NCI-H524 treated with DMSO at 0.1 percent for 48 hours (cell line): ENCODE results near the gene CNN1.

Experiments
- DNase-seq: peaks from one replicate; lab custom pipeline; 2025; lab: John Stamatoyannopoulos, UW

The CNN1 gene

DNA sequence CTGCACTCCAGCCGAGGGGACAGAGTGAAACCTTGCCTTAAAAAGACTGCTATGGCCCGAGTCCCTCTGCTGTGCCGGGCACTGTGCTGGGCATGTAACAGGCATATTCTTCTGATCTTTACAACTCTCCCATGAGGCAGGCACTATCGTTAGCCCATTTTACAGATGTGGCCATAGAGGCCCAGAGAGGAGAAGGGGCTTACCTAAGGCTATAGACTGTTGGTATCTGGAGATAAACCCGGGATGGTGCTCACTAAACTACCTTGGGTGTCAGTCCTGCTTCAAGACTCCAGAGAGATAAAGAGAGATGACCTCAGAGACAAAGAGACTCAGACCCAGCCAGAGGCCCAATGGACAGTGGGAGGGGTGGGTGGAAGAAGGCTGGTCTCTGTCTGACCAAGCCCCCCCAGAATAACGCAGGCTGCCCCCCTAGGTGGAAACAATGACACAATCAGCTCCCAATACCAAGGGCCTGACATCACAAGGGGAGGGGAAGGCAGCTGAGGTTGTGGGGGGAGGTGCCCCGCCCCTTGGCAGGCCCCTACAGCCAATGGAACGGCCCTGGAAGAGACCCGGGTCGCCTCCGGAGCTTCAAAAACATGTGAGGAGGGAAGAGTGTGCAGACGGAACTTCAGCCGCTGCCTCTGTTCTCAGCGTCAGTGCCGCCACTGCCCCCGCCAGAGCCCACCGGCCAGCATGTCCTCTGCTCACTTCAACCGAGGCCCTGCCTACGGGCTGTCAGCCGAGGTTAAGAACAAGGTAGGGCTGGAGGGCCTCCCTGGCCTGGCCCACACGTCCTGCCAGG is at the start of gene CNN1:
Gene CNN1 (plus strand): TSS at position 620 of the 805 bp plus-strand sequence. CDS start 77 bp downstream, at position 697.
- no peak for DNase-seq

DNA sequence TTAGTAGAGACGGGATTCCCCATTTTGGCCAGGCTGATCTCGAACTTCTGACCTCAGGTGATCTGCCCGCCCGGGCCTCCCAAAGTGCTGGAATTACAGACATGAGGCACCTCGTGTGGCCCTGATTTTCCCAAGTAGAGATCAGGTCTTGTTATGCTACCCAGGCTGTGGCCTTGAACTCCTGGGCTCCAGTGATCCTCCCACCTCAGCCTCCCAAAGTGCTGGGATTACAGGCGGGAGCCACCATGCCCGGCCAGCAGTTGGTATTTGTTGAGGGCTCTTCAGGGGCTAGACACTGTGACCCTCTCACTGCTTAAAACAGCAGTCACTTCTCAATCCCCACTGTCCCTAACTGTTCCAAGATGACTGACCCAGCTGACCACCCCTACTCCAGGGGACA is 49.3 kb upstream of the CNN1 start:
- DNase-seq: no peak

DNA sequence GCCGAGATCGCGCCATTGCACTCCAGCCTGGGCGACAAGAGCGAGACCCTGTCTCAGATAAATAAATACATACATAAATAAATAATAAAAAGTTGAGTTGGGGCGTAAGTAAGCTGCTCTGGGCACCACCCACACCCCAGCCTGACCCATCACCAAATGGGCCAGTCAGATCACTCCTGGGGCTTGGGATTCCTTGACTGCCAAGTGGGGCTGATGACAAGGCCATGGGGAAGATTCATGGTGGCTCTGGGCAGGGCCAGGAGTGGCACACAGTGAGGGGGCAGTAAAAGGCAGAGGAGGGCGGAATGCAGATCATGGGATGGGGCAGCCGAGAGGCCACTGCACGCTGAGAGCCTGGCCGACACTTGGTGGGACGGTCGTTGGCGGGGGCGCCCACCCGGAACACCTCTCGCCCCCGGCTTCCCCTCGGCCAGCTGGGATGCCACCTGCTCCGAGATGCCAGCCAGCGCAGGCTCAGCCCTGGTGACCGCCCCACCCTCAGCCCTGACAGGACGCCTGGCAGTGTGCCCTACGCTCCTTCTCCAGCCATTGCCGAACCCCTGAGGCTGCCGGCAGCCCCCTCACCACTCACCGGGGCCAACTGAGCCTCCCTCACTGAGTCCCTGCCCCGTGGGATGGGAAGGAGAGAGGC is 43.9 kb upstream of the CNN1 start:
- no peak for DNase-seq

DNA sequence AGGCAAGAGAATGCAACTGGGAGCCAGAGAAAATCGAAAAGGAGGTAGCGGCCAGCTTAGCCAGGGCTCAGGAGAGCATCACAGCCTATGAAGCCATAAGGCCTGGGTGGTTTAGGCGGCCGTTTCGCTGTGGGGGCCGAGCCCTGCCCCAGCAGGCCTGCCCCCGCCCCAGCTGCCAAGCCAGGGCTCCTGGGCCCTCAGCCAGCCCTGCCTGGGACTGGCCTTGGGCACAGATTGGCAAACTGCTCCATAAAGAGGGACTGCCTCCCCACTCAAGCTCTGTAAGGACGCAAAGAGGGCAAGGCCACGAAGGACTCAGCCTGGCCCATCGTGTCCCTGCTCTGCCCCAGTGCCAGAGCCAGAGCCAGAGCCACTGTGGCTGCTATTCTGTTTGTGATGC is 43.2 kb upstream of the CNN1 start:
- DNase-seq: no peak

DNA sequence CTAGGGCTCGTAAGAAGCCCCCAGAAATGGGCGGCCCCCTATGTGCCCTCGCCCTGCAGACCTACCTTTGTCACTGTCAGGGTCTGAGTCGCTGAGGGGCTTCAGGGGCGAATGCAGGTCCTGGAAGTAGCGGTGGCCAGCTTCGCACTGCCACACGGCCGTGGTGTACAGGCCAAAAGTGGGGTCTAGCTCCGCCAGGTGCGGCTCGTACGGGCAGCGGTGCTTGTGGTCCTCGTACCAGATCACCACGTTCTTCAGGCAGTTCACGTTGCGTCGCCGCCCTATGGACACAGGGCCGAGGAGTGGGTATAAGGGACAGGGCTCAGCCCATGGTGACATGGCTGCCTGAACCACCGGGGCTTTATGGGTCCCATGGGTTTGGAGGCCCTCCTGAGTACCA is 42.8 kb upstream of the CNN1 start:
- no peak for DNase-seq

DNA sequence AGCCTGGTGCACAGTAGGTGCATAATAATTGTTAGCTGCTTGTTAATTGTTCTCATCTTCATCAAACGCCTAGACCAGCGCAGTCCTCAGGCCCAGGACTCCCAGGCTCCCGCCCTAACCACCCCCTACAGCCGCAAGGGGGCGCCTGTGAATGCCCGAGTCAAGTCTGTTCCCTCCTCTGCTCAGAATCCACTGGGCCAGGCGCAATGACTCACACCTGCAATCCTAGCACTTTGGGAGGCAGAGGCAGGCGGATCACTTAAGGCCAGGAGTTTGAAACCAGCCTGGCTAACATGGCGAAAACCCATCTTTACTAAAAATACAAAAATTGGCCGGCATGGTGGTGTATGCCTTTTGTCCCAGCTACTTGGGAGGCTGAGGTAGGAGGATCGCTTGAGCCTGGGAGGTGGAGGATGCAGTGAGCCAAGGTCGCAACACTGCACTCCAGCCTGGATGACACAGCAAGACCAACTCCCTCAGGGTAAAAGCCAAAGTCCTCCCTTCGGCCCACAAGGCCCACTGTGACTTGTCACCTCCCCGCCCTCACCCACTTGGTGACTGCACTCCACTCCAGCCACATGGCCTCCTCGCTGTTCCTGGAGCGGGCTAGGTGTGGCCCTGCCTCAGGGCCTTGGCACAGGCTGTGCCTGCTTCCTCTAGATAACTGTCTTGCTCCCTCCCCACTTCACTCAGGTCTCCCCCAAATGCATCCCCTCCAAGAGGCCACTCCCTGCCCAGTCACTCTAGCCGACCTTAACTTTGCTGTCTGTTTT is 42.1 kb upstream of the CNN1 start:
- DNase-seq: no peak

DNA sequence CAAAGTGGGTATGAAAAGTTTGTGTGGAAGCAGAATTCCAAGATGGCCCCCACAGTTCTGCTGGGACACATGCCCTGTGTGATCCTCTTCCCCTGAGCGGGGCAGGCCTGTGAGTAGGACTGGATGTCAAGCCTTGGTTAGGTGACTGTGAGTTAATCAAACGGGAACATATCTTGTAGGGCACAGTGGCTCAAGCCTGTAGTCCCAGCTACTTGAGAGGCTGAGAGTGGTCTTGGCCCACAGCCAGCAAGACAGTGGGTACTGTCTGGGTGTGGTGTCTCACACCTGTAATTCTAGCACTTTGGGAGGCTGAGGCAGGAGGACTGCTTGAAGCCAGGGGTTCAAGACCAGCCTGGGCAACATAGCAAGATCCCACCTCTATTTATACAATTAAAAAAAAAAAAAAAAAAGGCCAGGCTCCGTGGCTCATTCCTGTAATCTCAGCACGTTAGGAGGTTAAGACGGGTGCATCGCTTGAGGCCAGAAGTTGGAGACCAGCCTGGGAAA is 39.4 kb upstream of the CNN1 start:
- no peak for DNase-seq

DNA sequence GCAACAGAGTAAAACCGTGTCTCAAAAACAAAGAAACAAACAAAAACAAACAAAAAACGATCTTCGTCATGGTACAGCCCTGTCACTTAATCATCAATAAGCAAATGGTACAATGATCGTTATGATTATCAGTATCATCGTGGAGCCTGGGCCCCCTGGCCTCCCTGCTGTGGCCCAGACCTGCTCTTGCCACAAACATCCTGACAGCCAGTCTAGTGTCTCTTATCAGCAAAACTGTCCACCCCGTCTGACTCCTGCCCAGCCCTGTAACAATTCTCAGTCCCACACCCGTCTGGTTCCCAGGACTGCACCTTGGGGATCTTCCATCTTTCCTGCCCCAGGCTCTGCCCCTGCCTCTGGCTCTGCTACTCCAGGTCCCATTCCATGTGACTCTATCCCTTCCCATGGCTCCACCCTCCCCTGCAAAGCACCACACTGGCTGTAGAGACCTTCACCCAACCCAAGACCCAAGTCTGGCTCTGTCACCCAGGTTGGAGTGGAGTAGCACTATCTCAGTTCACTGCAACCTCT is 38.7 kb upstream of the CNN1 start:
- no peak for DNase-seq

DNA sequence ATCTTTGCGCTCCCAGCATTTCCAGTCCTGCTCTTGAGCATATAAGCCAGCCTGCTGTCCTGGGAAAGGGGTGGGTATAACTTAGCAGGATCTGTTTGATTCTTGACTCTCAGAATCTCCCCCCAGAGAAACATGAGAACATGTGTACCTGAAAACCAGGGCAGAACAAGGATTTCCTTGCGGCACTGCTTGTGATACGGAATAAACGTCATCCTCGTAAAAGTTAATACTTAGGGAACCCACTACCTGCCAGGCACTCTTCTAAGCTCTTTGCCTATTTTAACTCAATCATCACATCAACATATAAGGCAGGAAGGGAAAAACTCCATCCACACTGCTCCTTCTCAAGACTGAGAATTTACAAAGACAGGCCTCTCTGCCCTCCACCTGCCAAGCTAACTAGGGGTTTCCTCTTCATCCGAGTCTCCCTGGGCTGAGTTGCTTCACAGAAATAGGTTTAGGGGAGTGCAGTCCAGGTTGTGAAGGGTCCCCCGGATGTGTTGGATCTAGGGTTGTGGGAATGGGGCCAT is 34.1 kb upstream of the CNN1 start:
- no peak for DNase-seq

DNA sequence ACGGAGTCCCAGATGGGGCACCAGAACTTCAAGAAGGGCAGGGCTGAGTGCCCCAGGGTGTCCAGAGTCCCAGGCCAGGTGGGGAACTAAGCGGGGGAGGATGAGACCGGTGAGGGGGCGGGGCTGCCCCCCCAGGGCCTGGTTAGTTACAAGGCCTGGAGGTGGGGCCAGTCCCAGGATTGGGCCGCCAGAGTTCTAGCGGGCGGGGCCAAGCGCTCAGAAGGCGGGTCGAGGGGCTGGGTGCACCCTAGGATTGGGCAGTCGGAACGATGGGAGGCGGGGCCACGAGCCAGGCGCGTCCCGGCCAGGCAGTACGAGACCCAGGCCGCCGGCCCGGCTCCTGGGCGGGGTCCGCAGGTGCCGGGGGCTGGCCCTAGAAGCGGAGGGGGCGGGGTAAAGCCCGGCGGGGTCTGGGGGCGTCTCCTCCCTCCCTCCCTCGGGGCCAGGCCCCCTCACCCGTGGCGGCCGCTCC is 33.6 kb upstream of the CNN1 start:
- peak; percentile 84 for DNase-seq

DNA sequence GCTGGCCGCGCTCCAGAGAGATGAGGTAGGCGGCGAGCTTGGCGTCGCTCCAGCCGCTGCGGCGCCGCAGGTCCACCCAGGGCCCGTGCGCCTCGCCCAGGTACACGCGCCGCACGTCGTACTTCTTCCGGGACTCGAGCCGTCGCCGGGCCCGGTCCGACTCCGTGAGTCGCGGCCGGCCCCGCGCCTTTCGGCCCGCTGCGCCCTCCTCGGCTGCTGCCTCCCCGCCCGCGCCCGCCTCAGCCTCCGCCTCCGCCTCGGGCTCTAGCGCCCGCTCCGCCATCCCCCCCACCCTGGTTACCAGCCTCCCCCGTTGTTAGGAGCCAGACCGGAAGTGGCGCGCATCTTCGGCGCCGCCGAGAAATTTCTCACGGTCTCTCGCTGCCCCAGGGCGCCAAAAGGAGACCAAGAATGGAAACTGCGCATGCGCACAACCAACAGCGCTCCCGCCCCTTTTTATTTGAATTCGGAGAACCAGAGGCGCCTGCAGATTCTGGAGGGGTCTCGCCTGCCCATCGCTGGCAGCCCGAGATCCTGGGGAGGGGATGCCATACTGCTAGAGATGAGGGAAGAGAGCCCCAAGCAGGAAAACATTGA is 33.0 kb upstream of the CNN1 start, which contains the start of gene ZNF653:
Gene ZNF653 (minus strand): TSS at position 336 of the 597 bp plus-strand sequence. CDS start 53 bp downstream, at position 283.
- DNase-seq: peak; percentile 72

DNA sequence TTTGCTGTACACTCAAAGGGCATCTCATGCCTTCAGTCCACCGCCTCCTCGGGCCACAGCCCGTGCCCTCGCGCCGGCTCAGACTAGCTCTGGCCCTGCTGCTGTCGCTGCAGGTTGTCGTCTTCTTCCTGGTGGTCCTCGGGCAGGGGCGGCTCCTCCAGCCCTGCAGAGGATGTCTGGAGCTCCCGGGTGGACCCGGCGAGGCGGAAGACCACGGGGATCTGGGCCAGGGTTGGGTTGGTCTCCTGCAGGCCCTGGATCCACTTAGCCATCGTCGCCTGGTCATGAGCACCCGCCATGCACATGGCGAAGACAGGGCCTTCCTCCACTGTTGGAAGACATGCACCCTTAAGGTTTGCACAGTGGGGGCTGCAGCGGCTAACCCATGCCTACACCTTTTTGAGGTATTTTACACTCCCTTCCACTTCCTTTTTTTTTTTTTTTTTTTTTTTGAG is 32.5 kb upstream of the CNN1 start:
- no peak for DNase-seq

DNA sequence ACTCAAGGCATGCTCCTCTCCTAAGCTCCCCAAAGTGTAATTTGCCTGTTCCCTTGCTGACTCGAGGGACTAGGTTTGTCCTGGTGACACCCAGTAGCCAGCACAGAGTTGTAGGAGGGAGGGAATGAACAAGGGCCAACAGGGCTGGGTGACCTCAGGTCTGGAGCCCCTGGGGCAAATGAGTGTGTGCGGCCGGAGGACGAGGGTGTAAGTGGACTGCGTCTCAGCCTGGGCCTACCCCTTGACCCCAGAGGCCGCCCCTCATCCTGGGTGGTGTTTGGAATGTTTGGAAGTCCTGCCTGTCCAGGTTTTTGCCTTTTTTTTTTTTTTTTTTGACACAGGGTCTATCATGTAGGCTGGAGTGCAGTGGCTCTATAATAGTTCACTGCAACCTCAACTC is 31.7 kb upstream of the CNN1 start:
- no peak for DNase-seq

DNA sequence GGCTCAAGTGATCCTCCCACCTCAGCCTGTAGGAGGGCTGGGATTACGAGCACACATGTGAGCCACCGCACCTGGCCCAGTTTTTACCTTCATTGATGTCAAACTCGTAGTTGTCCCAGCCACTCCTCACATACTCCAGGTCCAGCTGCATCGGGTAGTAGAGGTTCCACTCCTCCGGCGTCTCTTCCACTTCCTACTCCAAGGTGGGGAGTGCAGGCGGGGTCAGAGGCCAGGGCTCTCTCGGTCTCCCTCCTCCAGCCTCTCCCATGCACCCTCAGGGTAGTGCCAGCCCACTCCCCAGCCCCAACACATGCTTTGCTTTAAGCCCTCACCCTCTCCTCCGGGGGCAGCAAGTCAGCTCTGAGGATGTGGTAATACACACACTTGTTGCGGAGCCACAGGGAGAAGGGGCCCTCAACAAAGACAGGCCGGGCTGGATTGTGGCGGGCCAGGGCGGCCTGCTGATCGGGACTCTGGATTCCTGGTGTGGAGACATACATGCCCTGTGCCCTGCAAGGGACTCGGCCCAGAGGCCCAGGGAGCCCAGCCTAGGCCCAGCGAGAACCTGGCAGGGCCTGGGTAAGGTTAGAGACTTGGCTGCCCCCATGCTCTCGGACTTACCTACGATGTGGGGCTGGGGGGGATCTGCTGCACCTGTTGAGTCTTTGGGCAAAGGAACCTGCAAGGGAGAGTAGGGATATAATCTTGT is 31.1 kb upstream of the CNN1 start:
- DNase-seq: no peak

DNA sequence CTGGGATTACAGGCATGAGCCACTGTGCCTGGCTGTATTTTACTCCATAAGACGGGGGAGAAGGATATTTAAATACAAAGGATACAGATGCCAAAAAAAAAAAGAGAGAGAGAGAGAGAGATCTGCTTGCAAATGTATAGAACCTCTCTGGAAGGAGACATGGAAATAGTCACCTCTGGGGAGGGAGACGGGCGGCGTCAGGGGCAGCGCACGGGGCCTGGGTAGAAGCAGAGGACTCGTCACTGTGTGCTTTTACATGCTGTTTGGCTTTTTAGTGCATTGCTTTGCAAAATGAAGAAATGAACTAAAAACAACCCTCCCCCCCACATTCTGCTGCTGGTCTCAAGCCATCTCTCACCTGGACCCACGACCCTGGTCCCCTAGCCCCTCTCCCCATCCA is 28.2 kb upstream of the CNN1 start:
- no peak for DNase-seq

DNA sequence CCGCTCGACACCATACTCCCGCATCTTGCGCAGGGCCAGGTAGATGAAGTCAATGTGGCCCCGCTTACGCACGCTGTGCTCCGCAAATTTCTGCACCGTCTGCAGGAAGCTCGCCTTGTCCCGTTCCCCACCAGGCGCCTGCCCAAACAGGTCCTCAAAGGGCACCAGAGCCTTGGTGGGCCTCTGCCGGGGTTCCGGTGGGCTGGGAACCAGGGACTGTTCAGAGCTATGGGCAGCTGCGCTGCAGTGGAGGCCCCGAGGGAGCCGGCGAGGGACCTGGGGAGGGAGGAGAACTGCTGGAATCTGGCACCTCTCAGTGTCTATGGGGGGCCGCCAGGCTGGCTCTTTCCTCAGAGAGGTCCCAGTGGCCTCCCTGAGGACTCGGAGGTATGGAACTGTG is 24.7 kb upstream of the CNN1 start:
- DNase-seq: no peak

DNA sequence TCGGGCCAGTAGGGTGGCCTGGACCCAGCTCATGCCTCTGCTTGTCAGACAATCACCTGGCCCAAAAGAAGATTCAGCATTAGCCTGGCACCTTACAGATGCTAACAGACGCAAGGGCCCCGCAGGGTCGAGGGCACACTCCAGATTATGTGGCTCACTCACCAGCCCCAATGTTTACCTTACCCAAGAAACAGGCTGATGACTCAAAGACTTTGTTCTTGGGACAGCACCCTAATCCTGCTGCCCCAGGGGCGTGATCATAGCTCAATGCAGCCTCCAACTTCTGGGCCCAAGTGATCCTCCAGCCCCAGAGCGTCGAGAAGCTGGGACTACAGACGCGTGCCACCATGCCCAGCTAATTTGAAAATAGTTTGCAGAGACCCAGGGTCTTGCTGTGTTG is 19.5 kb upstream of the CNN1 start:
- no peak for DNase-seq

DNA sequence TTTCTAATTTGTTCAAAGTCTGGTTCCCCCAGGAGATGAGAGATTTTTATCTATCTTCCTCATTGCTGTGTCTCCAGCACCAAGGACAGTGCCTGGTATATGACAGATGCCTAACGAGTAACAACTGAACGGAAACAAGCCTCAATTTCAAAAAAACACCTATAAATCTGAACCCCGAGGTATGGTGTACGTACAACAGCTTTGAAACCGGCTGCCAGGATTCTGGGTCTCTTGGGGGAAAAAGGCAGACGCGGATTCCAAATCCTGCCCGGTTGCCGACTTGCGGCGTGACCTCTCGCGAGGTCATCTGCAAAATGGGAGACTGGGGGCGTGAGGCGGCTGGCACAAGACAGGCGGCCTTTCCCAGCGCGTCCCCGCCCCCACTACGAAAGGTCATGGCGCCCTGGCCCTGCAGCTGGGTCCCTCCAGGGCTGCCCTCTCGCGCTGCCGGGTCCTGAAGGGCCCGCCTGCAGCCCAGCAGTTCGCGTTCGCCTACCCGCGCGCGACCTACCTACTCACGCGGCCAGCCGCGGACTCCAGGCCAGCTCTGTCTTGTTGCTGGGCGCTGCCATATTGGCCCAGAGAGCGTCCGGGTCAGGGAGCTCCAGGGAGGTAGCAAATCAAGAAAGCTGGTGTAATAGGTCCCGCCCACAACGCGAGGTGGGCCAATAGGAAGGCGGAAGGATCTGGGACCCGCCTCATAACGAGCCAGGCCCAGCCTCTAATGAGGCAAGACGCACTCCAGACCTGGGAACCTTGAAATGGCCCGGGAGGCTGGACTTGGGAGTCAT is 9.9 kb upstream of the CNN1 start, which contains the start of gene ECSIT:
Gene ECSIT (minus strand): TSS at position 584 of the 791 bp plus-strand sequence. CDS start 9,964 bp downstream, outside the sequence.
- peak; percentile 96 for DNase-seq

DNA sequence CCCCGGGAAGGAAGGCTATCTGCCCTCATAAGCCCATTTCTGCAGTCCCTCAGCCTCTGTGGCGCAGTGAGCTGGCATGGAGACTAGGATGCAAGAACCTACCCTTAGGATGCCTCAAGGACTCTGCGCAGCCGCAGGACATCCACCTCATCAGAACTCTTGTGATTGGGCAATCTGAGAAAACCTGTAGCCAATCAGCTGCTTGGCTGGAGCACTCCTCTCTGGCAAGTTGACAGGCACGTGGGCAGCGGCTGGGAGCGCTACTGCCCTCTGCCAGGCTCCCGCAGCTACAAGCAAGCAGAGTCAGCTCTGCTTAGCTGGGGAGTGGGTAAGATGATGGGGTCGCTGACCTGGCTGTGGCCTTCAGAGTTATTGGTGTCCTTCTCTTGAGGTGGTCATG is 8.2 kb upstream of the CNN1 start:
- peak; percentile 93 for DNase-seq

DNA sequence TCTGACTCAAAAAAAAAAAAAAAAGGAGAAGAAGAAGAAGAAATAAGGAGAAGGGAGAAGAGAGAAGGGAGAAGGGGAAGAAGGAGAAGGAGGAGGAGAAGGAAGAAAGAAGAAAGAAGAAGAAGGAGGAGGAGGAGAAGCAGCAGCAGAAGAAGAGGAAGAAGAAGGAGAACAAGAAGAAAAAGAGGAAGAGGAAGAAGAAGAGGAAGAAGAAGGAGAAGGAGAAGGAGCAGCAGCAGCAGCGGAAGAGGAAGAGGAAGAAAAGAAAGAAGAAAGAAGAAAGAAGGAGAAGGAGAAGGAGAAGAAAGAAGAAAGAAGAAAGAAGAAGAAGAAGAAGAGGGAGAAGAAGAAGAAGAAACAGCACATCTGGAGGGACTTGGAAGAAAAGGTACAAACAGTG is 4.1 kb upstream of the CNN1 start:
- DNase-seq: no peak
